Measurements from ENCODE around the gene MAGT1.

- no peak for TF ChIP-seq CTCF (IDR thresholded peaks at IDR 0.05)
- TF ChIP-seq POLR2A (IDR thresholded peaks at IDR 0.05), result no peak
These were observed 29.2 kb upstream of the MAGT1 start for GRCh38 chrX:77924320-77924859.
